Psoas muscle (tissue), 8 donors: ENCODE measurements around the gene MRRF. TPM values are rescaled to one million over a fixed set of nuclear protein-coding genes. Genes with fewer than 3 reads are reported as not detected.

ENCODE experiments used
- ATAC-seq, 4 donors: fragments of 200-7000 bp; cut with Tn5 transposase; one replicate each; pipeline ENCODE4 v1.9.1; 2020; ENCODE audit warnings: moderate library complexity in 3 of 4, mild to moderate bottlenecking in 2 of 4
- DNase-seq, 2 donors: peaks; one replicate each; pipeline ENCODE4 v3.0.0-alpha.2; 2020
- H3K27ac ChIP-seq: fragments of 200-600 bp; one replicate; pipeline ENCODE4 v1.8.0; 2022
- H3K27me3 ChIP-seq, 3 donors: fragments of 200-600 bp in 1 of 3; one replicate each; pipeline versions ENCODE4 v1.6.1 to v1.8.0; 2013 to 2022; ENCODE audit warnings: low read length in 2 of 3, mild to moderate bottlenecking in 2 of 3, moderate library complexity in 1 of 3; ENCODE audit not compliant: insufficient read depth in 3 of 3
- H3K36me3 ChIP-seq, 2 donors: fragments of 200-600 bp in 1 of 2; one replicate each; pipeline versions ENCODE4 v1.6.1 to v1.8.0; 2013 to 2022; ENCODE audit warnings: low read depth in 1 of 2, mild to moderate bottlenecking in 1 of 2, moderate library complexity in 1 of 2; ENCODE audit not compliant: insufficient read depth in 1 of 2
- H3K4me1 ChIP-seq: fragments of 200-600 bp; one replicate; pipeline ENCODE4 v1.8.0; 2022
- H3K4me3 ChIP-seq: fragments of 200-600 bp; one replicate; pipeline ENCODE4 v1.8.0; 2022; ENCODE audit warnings: mild to moderate bottlenecking
- H3K9me3 ChIP-seq: fragments of 200-600 bp; one replicate; pipeline ENCODE4 v1.8.0; 2022
- CTCF ChIP-seq: fragments of 200-600 bp; IDR thresholded peaks from one replicate; pipeline ENCODE4 v1.8.0; 2022; ENCODE audit warnings: antibody characterized with exemption
- WGBS, 3 donors: extraction: QIAGEN DNeasy Blood & Tissue Kit; methylation state at CpG; one replicate each; pipeline versions ENCODE4 v1.1.6 to v1.1.7; 2013; 5-methylcytosine and 5-hydroxymethylcytosine counted together
- intact Hi-C, 2 donors: fragments of 100-400 bp; cut with DNase I; formaldehyde crosslinking; loops; one replicate each; pipeline versions ENCODE4 v1.11.0 to v1.14.2; 2022
- polyA plus RNA-seq, 3 donors: library from polyadenylated mRNA; stranded (reverse); fragments of 200-250 nt; gene quantifications; one replicate each; pipeline ENCODE4 v1.2.3, GENCODE V29; 2013
- total RNA-seq, 4 donors: library from RNA; stranded (reverse); fragmentation: NEBNext Ultra II Directional in 2 of 4; extraction: Animal tissue kit (Norgen Biotek cat#: 25700) in 2 of 4; gene quantifications; one replicate each; pipeline versions ENCODE4 v1.2.1 to v1.2.4, GENCODE V29; 2021 to 2023
- donor health status: healthy with polysubstance abuse.
- donor health status: DM: no; HTN: no; CAD: no; lungs with moderate emphysema.
- donor health status: Bipolar disorder and iron deficiency.
- donor health status: healthy.
- donor health status: DM: yes; HTN: yes; CAD: no.
- donor health status: DM: no; HTN: no; CAD: no.
- donor health status: DM: no; HTN: no; CAD: no.
- donor health status: DM: yes; HTN: yes; CAD: no.

The MRRF gene
- total and polyA plus RNA-seq, 7 donors: 23.5 to 61.4 (median 42.8) TPM

- peak overlapping the region; percentile 73 for H3K4me3 ChIP-seq
- 6 to 8% (median 7%) methylated on average over 17 of the region's 17 CpGs for WGBS, 3 donors
- peaks cover 49% of the 10 kb centered on the region for H3K4me1 ChIP-seq
- peak overlapping the region; percentile 93 for H3K27ac ChIP-seq
- TF ChIP-seq CTCF: peak; percentile 6
- H3K9me3 ChIP-seq: no peaks in the 10 kb centered on the region
- H3K36me3 ChIP-seq: peaks cover 3 to 10% of the 10 kb centered on the region in 2 donors
- intact Hi-C loops: loop anchor here in 1 of 2 donors (1.0 kb wide), 1 partner anchor 106 kb away; the partner anchor contains the start of genes MORN5 and NDUFA8
- DNase-seq: no peak
- ATAC-seq: peak; percentile 39 to 59 (median 48)
- H3K27me3 ChIP-seq: no peaks in the 10 kb centered on the region
Measured at GRCh38 chr9:122265149-122265915, 650 bp downstream of the MRRF start.

DNA sequence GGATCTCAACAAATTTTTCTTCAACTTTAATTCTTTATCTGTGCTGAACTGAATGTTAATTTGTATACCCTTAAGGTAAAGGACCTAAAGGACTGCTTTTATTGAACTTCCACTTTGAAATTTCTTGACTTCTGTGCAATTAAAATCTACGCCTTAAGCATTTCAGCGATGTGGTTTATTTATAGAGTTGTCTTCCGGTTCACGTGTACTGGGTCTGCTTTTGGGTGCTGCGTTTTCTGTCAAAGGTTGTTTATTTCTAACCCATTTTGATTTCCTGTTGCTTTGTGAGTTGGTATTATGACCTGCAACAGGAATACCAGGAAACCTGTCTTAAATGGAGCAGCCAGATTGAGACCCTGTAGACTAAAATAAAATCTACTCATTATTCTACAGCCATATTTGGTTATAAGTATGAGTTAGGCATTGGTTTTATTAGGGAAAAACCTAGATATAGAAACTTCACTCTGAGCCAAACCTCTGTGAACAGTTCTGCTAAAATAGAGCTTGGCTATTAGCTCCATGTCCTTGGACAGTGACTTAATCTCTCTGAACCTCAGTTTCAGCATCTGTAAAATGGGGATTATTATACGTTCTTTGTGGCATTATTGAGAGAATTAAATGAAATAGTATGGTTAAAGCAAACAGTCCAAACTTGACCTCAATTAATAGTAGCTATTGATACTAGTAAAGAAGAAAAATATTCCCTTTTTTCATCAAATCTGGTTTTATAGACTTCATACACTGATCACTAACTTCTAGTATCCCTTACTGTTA, 3.5 kb downstream of the MRRF start:
- DNase-seq (no peak), ATAC-seq (no peak)
- H3K9me3 ChIP-seq: no peaks in the 10 kb centered on the region
- peaks cover 10 to 24% of the 10 kb centered on the region in 2 donors for H3K36me3 ChIP-seq
- H3K27me3 ChIP-seq: no peaks in the 10 kb centered on the region
- 68 to 80% (median 69%) methylated on average over 6 of the region's 6 CpGs for WGBS, 3 donors
- peaks cover 29% of the 10 kb centered on the region for H3K4me1 ChIP-seq
- intact Hi-C loops: no loop called here
- H3K4me3 ChIP-seq: no peak overlapping the region
- no peak for TF ChIP-seq CTCF
- no peak overlapping the region for H3K27ac ChIP-seq

DNA sequence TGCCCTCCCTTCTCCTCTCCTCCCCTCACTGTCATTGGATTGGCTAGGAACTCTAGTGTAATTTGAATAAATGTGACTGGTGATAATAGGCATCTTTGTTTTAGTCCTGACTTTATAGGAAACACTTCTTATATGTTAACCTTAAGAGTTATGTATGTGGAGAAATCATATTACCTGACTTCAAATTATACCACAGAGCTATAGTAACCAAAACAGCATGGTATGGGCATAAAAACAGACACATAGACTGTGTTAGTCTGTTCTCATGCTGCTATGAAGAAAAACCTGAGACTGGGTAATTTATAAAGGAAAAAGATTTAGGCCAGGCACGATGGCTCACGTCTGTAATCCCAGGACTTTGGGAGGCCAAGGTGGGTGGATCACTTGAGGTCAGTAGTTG, 9.4 kb downstream of the MRRF start:
- WGBS, 3 donors: 79 to 87% (median 86%) methylated on average over 2 of the region's 2 CpGs

DNA sequence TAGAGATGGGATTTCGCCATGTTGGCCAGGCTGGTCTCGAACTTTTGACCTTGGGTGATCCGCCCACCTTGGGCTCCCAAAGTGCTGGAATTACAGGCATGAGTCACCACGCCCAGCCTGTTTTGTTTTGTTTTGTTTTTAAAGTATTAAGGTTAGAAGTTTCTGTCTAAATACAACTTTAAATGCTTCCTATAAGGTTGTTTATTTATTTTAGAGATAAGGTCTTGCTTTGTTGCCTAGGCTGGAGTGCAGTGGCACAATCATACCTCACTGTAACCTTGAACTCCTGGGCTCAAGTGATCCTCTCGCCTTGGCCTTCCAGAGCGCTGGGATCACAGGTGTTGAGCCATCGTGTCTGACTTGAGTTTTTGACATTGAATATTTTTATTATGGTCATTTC, 11.4 kb downstream of the MRRF start:
- WGBS, 3 donors: 94 to 96% (median 94%) methylated on average over 7 of the region's 7 CpGs
- no peak for ATAC-seq

More for the DNA sequence above, 9.4 kb downstream of the MRRF start:
- H3K9me3 ChIP-seq: peaks cover 12% of the 10 kb centered on the region
- H3K36me3 ChIP-seq: peaks cover 10 to 34% of the 10 kb centered on the region in 2 donors
- intact Hi-C loops: no loop called here
- H3K27me3 ChIP-seq: no peaks in the 10 kb centered on the region
- H3K27ac ChIP-seq: no peak overlapping the region
- ATAC-seq (no peak), DNase-seq (no peak)
- H3K4me3 ChIP-seq: no peak overlapping the region
- H3K4me1 ChIP-seq: no peaks in the 10 kb centered on the region
- TF ChIP-seq CTCF: no peak

More for the DNA sequence above, 11.4 kb downstream of the MRRF start:
- intact Hi-C loops: no loop called here
- Histone ChIP-seq H3K4me3 (no peak overlapping the region), H3K27ac (no peak overlapping the region), H3K9me3 (peaks cover 12% of the 10 kb centered on the region), H3K27me3 (no peaks in the 10 kb centered on the region), H3K36me3 (peaks cover 6 to 41% of the 10 kb centered on the region in 2 donors), H3K4me1 (no peaks in the 10 kb centered on the region)
- TF ChIP-seq CTCF: no peak
- no peak for DNase-seq
